Transverse colon (tissue), 3 donors: Measurements from ENCODE around the gene ADIRF.

ENCODE experiments used
- EP300 ChIP-seq: sonication (generic); formaldehyde crosslinking; IDR thresholded peaks from one replicate; pipeline ENCODE4 v1.6.1; 2017; ENCODE audit warnings: antibody characterized with exemption, low read depth
- TF ChIP-seq, protein P1 (sequence below), 5 experiments: fragments of 200-600 bp in 3 of 5; fragments of 450-650 bp in 2 of 5; sonication (generic) in 3 of 5; IDR thresholded peaks; 1 replicate in 2 of 5; 2 replicates in 3 of 5; pipeline ENCODE4 v1.5.1; 2016 to 2017; ENCODE audit warnings: antibody characterized with exemption in 5 of 5, inconsistent platforms in 3 of 5, mild to moderate bottlenecking in 2 of 5, moderate library complexity in 1 of 5

DNA sequence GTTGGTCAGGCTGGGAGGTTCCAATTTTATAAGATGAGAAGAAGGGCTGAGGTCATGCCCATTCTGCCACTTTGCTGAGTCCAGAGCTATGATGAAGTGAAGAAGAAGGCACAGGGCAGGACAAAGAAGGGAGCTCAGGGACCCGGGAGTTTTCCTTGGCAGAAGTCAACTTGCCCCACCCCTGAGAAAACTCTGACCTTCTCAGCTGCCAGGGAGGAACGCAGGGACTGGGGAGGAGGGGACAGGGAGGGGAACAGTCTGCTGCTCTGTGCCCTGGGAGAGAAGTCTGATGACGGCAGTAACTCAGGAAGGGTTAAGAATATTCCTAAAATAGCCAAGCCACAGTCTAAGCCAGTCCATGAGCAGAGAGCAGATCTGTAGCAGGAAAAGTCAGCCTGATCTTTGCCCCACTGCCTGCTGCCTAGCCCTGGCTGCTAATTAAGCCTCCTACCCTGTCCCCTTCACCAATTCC lies 11.7 kb downstream of the ADIRF start:
- TF ChIP-seq, protein P1, sequence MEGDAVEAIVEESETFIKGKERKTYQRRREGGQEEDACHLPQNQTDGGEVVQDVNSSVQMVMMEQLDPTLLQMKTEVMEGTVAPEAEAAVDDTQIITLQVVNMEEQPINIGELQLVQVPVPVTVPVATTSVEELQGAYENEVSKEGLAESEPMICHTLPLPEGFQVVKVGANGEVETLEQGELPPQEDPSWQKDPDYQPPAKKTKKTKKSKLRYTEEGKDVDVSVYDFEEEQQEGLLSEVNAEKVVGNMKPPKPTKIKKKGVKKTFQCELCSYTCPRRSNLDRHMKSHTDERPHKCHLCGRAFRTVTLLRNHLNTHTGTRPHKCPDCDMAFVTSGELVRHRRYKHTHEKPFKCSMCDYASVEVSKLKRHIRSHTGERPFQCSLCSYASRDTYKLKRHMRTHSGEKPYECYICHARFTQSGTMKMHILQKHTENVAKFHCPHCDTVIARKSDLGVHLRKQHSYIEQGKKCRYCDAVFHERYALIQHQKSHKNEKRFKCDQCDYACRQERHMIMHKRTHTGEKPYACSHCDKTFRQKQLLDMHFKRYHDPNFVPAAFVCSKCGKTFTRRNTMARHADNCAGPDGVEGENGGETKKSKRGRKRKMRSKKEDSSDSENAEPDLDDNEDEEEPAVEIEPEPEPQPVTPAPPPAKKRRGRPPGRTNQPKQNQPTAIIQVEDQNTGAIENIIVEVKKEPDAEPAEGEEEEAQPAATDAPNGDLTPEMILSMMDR (IDR thresholded peaks at IDR 0.05) = no peak
- no peak for TF ChIP-seq EP300
